GM21423 (cell line): Measurements from ENCODE around the gene HACD1.
"Not testable (repeated sequence)": the region's sequence is repeated elsewhere in the genome, so short reads cannot be mapped to it uniquely, and the experiment has no call there.

ENCODE experiments used
- ATAC-seq: cut with Tn5 transposase; IDR thresholded peaks from one replicate; pipeline ENCODE4 v1.9.1; 2021; ENCODE audit warnings: mild to moderate bottlenecking, moderate library complexity; ENCODE audit not compliant: unreplicated experiment

The HACD1 gene

DNA sequence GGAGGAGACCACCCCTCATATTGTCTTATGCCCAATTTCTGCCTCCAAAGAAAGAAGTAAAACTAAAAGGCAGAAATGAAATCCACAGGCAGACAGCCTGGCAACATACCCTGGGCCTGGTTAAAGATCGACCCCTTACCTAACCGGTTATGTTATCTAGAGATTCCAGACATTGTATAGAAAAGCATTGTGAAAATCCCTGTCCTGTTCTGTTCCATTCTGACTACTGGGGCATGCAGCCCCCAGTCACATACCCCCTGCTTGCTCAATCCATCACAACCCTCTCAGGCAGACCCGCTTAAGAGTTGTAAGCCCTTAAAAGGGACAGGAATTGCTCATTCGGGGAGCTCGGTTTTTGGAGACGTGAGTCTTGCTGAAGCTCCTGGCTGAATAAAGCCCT is 29.9 kb downstream of the HACD1 start:
- ATAC-seq = not testable (repeated sequence)

DNA sequence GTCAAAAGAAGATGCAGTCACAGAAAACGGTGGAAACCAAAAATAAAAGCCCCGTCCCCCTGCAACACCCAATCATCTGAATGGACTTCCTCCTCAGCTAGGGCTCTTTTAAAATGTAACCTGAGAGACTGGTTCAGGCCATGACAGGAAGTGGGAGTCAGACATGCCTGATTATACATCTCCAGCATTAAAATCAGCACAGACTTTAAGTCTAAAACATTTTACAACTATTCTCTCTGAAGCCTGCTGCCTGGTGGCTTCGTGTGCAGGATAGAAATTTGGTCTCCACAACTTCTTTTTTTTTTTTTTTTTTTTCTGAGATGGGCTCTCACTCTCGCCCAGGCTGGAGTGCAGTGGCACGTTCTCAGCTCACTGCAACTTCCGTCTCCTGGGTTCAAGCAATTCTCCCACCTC is 30.3 kb downstream of the HACD1 start:
- peak; percentile 63 for ATAC-seq

DNA sequence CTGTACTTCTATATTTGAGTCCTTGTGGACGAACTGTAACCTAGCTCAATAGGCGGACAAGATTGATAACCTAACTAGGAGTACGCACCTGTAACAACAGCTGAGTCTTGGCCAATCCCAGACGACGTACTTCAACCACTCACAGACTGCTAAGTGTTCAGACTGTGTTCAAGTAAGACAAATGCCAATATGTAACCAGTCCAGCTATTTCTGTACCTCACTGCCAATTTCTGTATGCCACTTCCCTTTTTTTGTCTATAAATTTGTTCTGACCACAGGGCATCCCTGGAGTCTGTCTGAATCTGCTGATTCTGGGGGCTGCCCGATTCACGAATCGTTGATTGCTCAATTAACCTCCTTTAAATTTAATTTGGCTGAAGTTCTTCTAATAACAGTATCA is 32.2 kb downstream of the HACD1 start:
- peak; percentile 81 for ATAC-seq

- ATAC-seq = no peak
These were observed 36.3 kb downstream of the HACD1 start for GRCh38 chr10:17580885-17581284.

GRCh38 chr10:17578603-17579002 is 38.6 kb downstream of the HACD1 start:
- ATAC-seq = no peak

DNA sequence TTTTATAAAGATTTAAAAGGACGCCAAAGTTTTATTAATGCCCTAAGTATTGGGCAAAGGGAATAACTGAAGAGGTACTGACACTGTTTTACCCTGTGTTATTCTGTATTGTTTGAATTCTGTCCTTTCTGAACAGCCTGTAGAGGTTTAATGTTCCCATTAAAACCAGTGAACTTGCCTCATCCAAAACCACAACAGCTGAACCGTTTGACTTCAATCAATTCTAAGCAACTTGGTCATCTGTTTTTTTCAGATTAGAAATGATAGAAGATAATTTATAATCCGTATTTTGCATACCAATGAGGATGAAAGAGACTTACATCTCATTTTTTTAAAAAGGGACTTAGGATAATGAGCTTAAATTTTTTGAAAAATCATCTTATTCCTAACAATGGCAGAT is 40.4 kb downstream of the HACD1 start:
- no peak for ATAC-seq

DNA sequence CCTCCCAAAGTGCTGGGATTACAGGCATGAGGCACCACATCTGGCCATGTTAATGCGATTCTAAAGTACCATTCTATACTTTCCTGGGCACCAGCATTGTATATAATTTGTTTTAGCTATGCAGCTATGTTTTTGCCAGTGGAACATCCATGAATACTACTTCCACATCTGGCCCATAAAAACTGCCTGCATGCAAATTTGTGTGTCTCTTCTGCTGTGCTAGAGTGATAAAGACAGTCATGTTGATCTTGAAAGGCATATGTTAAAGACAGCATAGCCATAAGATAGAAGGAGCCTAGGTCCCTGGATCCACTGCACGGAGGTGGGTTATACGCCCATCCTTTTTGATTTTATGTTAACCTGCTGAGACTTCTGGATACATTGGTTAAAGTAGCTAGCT is 52.3 kb downstream of the HACD1 start:
- ATAC-seq = no peak

GRCh38 chr10:17563452-17563851 is 53.7 kb downstream of the HACD1 start:
- ATAC-seq = no peak

DNA sequence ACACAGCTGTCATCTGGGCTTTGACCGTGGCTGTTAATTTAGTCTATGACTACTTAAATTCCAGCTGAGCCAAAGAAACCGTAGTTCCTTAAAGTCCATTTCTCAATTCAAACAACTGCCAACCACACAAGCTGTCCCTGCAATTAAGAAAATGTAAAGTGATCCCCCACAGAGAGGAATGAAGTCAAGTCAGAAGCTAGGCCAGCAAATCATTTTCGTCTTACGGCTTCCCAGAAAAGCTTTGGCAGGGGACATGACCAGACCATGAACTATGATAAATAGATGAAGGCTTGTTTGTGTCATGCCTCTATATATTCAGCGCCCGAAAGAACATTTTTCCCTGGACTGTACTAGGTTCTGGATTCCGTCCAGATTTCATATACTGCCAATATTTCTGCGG is 54.6 kb downstream of the HACD1 start:
- no peak for ATAC-seq

DNA sequence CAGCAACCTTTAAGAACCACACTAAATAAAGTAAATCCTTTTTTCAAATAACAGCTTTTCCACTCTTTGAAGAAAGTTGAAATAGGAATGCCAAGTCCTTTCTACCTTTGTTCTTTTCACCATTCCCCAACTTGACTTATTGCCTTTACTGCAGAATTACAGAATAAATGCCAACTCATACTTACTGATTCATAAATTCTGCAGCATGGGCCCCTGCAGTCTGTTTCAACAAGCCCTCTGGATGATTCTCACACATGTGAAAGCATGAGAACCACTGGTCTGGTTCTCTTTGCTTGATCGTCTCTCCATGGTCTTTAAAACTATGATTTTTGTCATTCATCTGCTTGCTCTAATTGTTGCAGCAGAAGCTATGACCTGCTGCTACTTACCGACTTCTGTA is 56.1 kb downstream of the HACD1 start:
- ATAC-seq = no peak

- no peak for ATAC-seq
These were observed 59.7 kb downstream of the HACD1 start for GRCh38 chr10:17557459-17557858.

- ATAC-seq = no peak
These were observed 68.4 kb downstream of the HACD1 start for GRCh38 chr10:17548770-17549169.

DNA sequence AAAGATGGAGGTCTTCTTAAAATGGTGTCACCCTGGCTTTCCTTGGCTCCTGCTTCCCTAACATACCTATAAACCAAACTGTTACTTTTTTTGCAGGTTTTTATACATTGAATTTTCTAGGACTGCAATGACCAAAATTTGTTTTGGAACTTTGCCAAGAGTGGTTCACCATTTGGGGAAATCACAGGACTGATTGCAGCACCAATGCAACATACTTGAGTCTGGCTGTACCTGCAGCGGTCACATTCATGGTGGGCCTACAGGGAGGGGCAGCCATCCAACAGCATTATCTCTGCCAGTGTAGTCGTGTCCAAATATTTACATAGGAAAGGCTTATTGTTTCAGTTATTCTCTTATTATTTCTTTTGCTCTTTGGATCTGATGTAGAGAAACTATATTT is 69.0 kb downstream of the HACD1 start:
- no peak for ATAC-seq

- no peak for ATAC-seq
These were observed 70.1 kb downstream of the HACD1 start for GRCh38 chr10:17547060-17547459.

DNA sequence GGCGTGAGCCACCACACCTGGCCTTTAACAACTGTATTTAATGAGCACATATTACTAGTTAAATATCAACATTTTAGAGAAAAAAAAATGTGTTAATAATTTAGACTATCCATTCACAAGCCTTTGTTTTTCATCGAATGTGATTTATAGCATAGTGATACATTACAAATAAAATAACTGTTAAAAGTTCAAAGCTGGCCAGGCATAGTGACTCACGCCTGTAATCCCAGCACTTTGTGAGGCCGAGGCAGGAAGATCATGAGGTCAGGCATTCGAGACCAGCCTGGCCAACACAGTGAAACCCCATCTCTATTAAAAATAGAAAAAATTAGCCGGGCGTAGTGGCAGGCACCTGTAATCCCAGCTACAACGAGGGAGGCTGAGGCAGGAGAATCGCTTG is 72.7 kb downstream of the HACD1 start:
- ATAC-seq = no peak
